Measurements from ENCODE around the gene EMP1.

Gene EMP1

DNA sequence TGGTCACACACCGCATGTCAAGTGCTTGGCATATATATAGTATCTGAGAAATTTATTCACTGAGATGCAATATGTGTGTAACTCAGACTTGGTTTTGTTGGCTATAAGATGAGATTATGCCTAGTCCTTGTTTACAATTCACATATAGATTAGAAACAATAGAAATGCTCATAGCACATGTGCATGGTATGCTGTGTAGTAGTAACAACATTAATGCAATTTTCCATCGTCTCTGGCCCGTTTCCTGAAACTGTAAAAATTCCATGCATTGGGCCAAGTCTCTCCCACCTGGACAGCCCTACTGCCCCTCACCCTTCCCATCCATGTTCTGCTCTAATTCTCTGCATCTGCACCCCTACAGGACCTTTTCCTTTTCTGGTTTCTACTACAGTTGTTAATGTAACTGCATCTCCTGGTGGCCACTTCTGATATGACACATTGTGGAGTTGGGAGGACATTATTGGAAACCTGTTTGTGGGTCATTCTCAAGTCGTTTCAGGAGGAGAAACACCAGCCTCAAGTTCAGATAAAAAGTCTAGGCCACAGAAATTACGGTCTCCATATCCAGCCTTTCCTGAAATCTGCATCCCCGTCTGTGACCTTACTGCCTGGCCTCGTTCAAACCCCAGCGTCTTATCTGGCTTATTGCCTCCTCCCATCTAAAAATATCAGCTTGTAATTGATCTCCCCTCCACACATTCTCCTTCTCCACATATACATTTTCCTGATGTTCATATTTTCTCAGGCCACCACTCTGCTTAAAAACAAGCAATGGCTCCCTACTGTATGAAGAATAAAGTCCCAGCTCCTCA, 37.5 kb downstream of the EMP1 start:
- no peak overlapping the region for H3K4me3 ChIP-seq (replicated peaks; ENCODE audit: low read depth, low read length)
- DNase-seq (ENCODE audit: extremely low read depth, low read depth) = peak; percentile 61
- peak; percentile 84 for TF ChIP-seq CTCF (IDR thresholded peaks at IDR 0.05; ENCODE audit: low read depth, low read length, missing control alignments)

GRCh38 chr12:13238204-13238603, 41.7 kb downstream of the EMP1 start:
- no peak for TF ChIP-seq CTCF (IDR thresholded peaks at IDR 0.05; ENCODE audit: low read depth, low read length, missing control alignments)
- no peak for DNase-seq (ENCODE audit: extremely low read depth, low read depth)

GRCh38 chr12:13241833-13242488, 45.4 kb downstream of the EMP1 start:
- no peak for DNase-seq (ENCODE audit: extremely low read depth, low read depth)
- H3K4me3 ChIP-seq (replicated peaks; ENCODE audit: low read depth, low read length) = no peak overlapping the region
- no peak for TF ChIP-seq CTCF (IDR thresholded peaks at IDR 0.05; ENCODE audit: low read depth, low read length, missing control alignments)

More at GRCh38 chr12:13238204-13238603, 41.7 kb downstream of the EMP1 start:
- no peak overlapping the region for H3K4me3 ChIP-seq (replicated peaks; ENCODE audit: low read depth, low read length)

DNA sequence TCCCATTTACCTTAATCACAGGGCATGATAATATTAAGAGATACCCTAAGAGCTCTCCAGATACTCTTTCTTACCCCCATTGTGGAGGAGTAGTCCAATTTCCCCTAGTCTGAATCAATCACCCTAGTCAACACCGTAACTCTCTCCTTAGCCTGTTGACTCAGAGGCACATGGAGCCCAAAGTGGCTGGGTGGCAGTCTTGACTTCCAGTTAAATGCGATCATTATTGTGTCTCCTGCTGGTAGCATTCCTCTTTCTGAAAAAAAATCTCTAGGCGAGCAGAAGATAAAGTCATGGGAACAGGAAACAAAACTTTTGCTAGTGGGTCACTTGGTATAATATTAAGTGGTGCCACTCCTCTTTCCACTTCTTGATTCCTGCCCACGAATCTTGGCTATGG, 46.4 kb downstream of the EMP1 start:
- no peak for DNase-seq (ENCODE audit: extremely low read depth, low read depth)
- H3K4me3 ChIP-seq (replicated peaks; ENCODE audit: low read depth, low read length) = no peak overlapping the region
- no peak for TF ChIP-seq CTCF (IDR thresholded peaks at IDR 0.05; ENCODE audit: low read depth, low read length, missing control alignments)

- no peak for DNase-seq (ENCODE audit: extremely low read depth, low read depth)
- no peak for TF ChIP-seq CTCF (IDR thresholded peaks at IDR 0.05; ENCODE audit: low read depth, low read length, missing control alignments)
These were observed 47.1 kb downstream of the EMP1 start for GRCh38 chr12:13243516-13244070.

DNA sequence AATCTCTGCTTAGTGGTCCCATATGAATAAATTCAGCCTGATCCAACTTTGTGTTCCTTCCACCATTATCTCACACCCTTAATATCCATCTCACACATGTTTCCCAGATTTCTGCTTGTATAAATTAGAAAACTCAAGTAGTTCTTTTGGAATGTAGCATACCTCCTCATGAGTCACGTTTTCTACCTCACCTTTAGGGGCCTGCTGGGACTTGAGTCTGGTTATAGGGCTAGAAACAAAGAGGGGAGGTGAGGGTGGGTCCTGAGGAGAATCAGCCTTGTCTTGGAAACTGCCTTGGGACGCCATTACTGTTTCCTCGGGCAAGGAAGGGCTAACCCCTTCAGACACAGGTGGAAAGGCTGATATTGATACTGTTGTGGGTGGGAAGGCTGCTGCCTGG, 51.1 kb downstream of the EMP1 start:
- no peak overlapping the region for H3K4me3 ChIP-seq (replicated peaks; ENCODE audit: low read depth, low read length)
- DNase-seq (ENCODE audit: extremely low read depth, low read depth) = no peak
- no peak for TF ChIP-seq CTCF (IDR thresholded peaks at IDR 0.05; ENCODE audit: low read depth, low read length, missing control alignments)

More at GRCh38 chr12:13243516-13244070, 47.1 kb downstream of the EMP1 start:
- H3K4me3 ChIP-seq (replicated peaks; ENCODE audit: low read depth, low read length) = no peak overlapping the region
